ENCODE measurements around the gene SPHK1.

GRCh38 chr17:76382803-76383545 lies 1.4 kb upstream of the SPHK1 start:
- TF ChIP-seq CTCF (IDR thresholded peaks at IDR 0.05 in 4 of 5, conservative IDR thresholded peaks at IDR 0.05 in 1 of 5) (no peak), POLR2A (IDR thresholded peaks at IDR 0.05) (no peak)

Data from gastrocnemius medialis (tissue), 4 donors.